ENCODE results near the gene TMPRSS4.

GRCh38 chr11:118054712-118055640, 21.9 kb upstream of the TMPRSS4 start:
- TF ChIP-seq CTCF (IDR thresholded peaks at IDR 0.05; ENCODE audit: low read depth, low read length) (no peak), POLR2A (IDR thresholded peaks at IDR 0.05; ENCODE audit: extremely low read depth, insufficient read length) (no peak)
